GM10266 (cell line): ENCODE results near the gene FAM25G.
"Not testable (repeated sequence)": the region's sequence is repeated elsewhere in the genome, so short reads cannot be mapped to it uniquely, and the experiment has no call there.

Experiments used
- DNase-seq: peaks from one replicate; pipeline ENCODE4 v3.0.0; 2012; ENCODE audit errors: extremely low spot score
- TF ChIP-seq, protein P1 (sequence below): IDR thresholded peaks from 2 replicates; pipeline ENCODE4 v1.5.1; 2012; ENCODE audit warnings: mild to moderate bottlenecking, low read depth; ENCODE audit not compliant: control insufficient read depth, insufficient read depth; ENCODE audit errors: missing control alignments

Gene FAM25G

DNA sequence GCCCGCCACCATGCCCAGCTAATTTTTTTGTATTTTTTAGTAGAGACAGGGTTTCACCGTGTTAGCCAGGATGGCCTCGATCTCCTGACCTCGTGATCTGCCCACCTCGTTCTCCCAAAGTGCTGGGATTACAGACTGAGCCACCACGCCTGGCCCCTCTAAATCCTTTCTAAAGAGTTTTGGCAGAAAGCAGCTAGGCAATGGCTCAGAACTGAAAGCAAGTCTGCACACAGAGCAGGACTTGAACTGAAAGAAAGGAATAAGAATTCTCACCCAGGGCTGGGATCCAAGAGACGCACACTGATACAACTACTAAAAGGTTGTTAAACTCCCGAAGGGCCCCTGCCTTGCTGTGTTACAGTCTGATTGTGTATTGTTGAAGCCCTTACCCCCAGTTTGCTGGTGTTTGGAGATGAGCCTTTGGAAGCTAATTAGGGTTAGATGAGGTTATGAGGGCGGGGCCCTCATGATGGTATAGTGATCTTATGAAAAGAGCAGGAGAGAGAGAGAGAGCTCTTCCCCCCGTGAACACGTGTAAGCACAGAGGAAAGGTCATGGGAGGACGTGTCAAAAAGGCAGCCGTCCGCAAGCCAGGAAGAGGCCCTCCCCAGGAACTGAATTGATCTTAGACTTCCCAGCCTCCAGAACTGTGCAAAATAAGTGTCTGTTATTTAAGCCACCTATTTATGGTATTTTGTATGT is 26.1 kb downstream of the FAM25G start:
- DNase-seq = not testable (repeated sequence)

DNA sequence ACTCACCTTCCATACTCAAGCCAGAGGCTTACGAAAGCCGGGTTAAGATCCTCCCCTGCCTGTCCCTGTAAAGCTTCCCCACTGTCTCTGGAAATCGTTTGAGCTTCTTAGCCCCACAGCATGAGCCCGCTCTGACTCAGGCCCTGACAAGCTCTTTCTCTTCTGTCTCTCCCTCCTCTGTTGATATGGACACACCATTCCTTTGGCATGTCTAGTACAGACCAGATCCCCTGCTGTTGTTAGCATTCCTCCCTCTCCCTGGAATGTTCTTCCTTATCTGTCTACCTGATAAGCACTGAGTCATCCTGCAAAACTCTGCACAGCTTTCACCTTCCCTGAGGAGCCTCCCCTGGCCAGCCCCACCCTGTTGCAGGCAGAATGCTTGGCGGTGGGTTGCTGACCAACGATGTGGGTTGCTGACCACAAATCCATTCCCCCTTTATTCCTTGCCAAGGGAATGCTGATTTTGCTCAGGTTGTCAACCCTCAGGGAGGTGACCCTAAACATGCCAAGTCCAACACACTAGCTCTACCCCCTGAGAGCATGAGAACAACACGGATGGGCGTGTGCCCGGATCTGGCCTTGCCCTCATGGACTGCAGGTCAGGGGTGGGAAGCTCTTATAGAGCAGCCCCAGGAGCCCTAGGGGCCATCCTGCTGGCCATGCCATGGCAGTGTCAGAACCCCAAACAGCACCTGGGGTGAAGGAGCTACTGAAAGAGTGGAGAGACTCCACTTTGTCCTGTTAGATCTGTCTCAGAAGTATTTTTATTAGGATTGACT is 28.7 kb downstream of the FAM25G start:
- not testable (repeated sequence) for DNase-seq

DNA sequence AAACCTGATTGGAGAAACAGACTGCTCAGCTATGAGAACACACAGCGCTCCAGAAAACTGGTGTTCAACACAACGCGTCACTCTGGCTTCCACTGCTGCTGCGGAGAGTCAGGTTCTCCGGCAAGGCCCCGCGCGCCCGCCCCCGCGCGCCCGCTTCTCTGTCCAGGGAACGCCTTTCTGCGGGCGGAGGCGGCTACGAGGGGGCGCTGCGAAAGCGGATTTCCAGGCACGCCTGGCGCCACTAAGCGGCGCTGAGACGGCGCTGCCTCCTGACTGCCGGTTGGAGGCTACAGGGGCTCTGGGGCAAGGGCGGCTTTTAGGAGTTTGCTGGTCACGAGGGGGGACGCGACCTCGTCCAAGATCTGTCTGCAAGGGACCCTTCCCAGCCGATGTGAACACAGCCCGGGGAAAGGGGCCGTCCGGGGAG is 30.2 kb downstream of the FAM25G start:
- not testable (repeated sequence) for DNase-seq

DNA sequence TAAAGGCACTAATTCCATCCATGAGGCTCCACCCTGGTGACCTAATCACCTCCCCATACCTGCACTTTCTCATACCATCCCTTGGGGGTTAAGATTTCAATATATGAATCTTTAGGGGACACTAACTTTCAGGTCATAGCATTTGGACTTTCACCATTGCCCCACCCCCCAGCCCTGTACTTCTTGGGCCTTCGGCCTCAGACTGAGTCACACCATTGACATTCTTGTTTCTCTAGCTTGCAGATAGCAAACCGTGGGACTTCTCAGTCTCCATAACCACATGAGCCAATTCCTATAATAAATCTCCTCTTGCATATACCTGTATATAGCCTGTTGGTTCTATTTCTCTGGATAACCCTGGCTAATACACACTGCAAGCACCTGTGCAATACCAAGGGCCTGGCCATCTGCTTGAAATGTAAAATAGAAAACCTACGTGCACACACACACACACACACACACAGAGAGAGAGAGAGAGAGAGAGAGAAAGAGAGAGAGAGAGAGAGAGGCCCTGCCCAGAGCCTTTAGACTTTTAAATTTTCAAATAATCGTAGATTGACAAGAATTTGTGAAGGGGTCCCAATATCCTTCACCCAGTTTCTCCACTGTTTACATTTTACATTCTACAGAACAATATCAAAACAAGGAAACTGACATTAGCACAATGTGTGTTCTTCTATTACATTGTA is 32.9 kb downstream of the FAM25G start:
- TF ChIP-seq, protein P1, sequence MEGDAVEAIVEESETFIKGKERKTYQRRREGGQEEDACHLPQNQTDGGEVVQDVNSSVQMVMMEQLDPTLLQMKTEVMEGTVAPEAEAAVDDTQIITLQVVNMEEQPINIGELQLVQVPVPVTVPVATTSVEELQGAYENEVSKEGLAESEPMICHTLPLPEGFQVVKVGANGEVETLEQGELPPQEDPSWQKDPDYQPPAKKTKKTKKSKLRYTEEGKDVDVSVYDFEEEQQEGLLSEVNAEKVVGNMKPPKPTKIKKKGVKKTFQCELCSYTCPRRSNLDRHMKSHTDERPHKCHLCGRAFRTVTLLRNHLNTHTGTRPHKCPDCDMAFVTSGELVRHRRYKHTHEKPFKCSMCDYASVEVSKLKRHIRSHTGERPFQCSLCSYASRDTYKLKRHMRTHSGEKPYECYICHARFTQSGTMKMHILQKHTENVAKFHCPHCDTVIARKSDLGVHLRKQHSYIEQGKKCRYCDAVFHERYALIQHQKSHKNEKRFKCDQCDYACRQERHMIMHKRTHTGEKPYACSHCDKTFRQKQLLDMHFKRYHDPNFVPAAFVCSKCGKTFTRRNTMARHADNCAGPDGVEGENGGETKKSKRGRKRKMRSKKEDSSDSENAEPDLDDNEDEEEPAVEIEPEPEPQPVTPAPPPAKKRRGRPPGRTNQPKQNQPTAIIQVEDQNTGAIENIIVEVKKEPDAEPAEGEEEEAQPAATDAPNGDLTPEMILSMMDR = no peak
- no peak for DNase-seq

DNA sequence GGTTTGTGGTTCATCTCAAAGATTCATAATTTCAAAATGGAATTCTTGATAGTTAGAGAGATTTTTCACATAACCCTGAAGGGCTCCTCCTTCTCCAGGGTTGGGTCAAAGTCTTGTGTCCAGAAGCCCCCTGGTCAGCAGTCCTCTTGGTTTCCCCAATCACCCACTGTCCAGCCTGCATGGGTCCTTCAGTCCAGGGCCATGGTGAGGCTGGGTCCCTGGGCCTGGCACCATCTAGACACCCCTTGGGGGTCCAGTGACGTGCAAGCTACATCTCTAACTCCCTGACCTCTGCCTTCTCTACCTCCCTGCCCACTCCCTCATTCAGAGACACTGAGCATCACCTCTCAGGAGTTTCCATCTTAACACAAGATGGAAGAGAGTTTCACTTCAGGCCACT is 33.7 kb downstream of the FAM25G start:
- DNase-seq = no peak
- TF ChIP-seq, protein P1 = no peak

DNA sequence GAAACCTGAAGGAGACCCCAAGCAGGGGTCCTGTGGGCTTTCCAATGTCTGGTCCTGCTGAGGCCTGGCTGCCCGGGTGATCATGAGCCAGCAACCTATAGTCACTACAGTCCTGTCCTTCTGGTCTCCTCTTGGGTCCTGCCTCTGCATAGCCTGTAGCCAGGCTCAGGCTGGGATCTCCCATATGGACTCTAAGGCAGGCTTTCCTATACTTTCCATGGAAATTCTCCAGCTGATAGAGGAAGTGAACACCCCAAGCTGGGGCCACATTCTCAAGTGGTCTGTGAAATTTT is 34.0 kb downstream of the FAM25G start:
- TF ChIP-seq, protein P1 = no peak
- DNase-seq = no peak

DNA sequence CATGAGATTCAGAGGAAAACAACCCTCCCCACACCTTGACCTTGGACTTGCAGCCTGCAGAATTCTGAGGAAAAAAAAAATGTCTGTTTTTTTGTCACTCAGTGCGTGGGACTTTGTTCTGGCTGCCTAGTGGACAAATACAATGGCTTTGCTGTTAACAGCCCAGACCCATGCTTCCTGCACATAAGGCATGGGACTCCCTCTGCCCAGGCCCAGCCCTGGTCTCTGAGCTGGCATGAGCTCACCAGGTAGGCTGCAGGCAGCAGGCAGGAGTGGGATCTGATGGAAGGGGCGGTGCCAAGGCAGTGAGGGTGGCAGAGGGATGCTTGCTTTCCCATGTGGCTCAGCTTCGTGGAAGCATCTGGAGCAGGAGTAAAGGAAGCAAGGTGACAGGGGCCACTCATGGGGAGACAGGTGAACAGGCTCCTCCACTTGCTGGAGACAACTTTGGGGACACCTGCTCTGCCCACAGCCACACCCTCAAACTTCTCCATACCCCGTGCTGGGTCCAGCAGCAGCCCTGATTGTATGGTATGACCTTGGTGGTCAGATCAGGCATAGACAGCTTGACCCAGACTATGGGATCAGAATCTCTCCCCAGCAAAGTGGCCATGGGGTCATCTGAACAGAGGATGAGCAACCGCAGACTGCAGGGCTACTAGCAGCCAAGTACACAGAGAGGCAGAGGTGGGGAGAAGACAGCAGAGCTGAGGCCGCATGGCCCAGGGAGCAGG is 34.5 kb downstream of the FAM25G start:
- TF ChIP-seq, protein P1 = no peak

DNA sequence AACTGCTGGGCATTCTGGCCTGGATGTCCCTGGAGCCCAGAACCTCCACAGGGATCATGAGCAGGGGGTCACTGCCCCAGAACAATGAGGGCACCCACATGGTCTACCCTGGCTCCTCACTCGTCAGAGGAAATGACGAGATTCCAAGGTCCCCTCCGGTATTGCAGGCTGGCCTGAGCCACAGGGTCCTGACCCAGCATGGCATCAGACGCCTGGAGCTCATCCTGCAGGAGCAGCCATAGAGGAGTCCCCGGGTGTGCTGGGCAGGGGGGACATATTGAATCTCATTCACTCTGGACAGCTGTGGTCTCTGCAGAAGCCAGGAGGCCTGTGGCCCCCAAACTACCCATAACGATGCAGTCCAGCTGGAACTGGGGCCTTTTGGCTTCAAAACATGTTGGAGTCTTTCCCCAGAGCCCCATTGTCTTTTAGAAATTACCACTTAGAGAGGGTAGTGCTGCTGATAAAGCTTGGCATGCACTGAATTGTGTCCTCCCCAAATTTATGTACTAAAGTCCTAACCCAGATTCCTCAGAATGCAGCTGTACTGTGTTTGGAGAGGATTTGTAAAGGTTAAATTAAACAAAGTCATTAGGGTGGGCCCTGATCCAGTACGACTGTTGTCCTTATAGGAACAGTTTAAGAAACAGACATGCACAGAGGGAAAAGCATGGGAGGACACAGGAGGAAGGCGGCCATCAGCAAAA is 35.3 kb downstream of the FAM25G start:
- no peak for DNase-seq
- TF ChIP-seq, protein P1 = no peak

More for the DNA sequence above, 34.5 kb downstream of the FAM25G start:
- no peak for DNase-seq

DNA sequence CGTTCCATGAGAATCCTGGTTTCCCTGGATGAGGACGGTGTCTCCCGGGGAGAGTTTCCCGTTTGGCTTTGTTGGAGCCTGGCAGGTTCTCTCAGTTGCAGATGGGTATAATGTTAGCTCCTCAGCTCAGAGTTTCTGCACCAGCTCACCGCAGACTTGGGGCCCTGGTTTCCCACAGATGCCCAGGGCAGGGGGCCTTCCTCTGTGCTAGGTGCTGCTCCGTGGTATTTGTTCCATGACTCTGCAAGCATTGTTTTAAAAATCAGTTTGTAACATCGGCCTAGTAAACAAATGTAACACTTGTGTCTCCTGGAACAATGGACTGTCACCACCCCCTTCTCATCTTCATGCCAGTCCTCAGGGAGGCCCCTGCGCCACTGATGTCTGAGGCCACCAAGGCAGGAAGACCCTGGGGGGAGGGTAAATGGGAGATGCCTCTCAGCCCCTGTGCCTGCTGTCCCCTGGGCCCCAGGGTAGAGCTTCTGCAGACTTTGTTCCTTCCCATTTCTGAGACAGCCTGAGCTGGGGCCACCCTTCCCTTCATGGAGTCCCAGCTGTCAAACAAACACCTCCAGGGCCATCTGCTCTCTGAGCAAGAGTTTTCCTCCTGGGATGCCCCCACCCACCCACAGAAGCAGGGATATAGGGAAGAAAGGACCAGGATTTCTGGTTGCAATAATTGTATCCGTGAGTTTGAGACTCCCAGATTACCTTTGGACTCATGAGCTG is 36.0 kb downstream of the FAM25G start:
- not testable (repeated sequence) for DNase-seq
